Urinary bladder (tissue), 4 donors: Measurements from ENCODE around the gene ANO8. TPM values are rescaled to one million over a fixed set of nuclear protein-coding genes. Genes with fewer than 3 reads are reported as not detected.
A peak's percentile ranks its signal among the peaks of the same experiment; 100 is the strongest.

Experiments
- DNase-seq: peaks from one replicate; pipeline ENCODE4 v3.0.0-alpha.2; 2015; ENCODE audit errors: extremely low spot score
- H3K27ac ChIP-seq: one replicate; pipeline ENCODE4 v1.5.1; 2013; ENCODE audit warnings: low read depth, mild to moderate bottlenecking, moderate library complexity
- H3K36me3 ChIP-seq: one replicate; pipeline ENCODE4 v1.6.1; 2013; ENCODE audit warnings: mild to moderate bottlenecking, moderate library complexity; ENCODE audit not compliant: insufficient read depth
- H3K4me1 ChIP-seq: one replicate; pipeline ENCODE4 v1.6.1; 2013; ENCODE audit warnings: mild to moderate bottlenecking, moderate library complexity; ENCODE audit not compliant: insufficient read depth
- H3K4me3 ChIP-seq: one replicate; pipeline ENCODE4 v1.5.1; 2013; ENCODE audit warnings: low read depth, low read length
- WGBS: extraction: QIAGEN DNeasy Blood & Tissue Kit; methylation state at CpG from one replicate; pipeline ENCODE4 v1.1.7; 2013; 5-methylcytosine and 5-hydroxymethylcytosine counted together
- polyA plus RNA-seq: library from polyadenylated mRNA; stranded (reverse); fragments of 200-250 nt; gene quantifications from one replicate; pipeline ENCODE4 v1.2.3, GENCODE V29; 2013
- total RNA-seq: library from RNA; depleted of rRNA; stranded (reverse); fragments of >200 nt; gene quantifications from one replicate; pipeline ENCODE4 v1.2.3, GENCODE V29; 2014
- donor health status: healthy with polysubstance abuse.
- donor health status: healthy.

ANO8 gene
- total and polyA plus RNA-seq, 2 donors: 4.1 to 5.8 TPM

DNA sequence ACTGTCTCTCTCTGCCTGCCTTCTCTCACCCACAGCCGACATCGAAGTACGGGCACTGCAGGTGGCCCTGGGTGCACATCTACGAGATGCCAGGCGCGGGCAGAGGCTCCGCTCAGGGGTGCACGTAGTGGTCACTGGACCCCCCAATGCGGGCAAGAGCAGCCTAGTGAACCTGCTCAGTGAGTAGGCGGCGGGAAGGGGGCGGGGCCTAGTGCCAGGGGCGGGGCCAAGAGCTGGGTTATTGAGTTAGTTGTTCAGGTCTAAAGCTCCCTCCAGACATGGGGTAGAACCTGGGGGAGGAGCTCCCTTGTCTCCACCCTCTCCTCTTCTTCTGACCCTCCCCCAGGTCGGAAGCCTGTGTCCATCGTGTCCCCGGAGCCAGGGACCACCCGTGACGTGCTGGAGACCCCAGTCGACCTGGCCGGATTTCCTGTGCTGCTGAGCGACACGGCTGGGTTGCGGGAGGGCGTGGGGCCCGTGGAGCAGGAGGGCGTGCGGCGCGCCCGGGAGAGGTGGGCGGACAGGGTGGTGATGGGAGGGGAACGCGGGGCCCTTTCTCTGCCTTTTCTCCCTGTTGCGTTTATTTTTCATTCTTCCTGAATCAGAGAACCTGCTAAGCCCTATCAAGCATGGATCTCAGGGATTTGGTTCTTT is 4.6 kb upstream of the ANO8 start:
- Histone ChIP-seq H3K27ac (no peak overlapping the region), H3K4me3 (no peak overlapping the region), H3K4me1 (no peaks in the 10 kb centered on the region), H3K36me3 (no peaks in the 10 kb centered on the region)
- DNase-seq: no peak
- 88% methylated on average over 34 of the region's 34 CpGs for WGBS

- no peaks in the 10 kb centered on the region for H3K36me3 ChIP-seq
- no peaks in the 10 kb centered on the region for H3K4me1 ChIP-seq
- no peak overlapping the region for H3K4me3 ChIP-seq
- WGBS: 91% methylated on average over 30 of the region's 30 CpGs
- DNase-seq: no peak
- no peak overlapping the region for H3K27ac ChIP-seq
Observed at GRCh38 chr19:17338433-17339078, 3.9 kb upstream of the ANO8 start.

- no peak overlapping the region for H3K27ac ChIP-seq
- H3K36me3 ChIP-seq: no peaks in the 10 kb centered on the region
- no peak for DNase-seq
- no peaks in the 10 kb centered on the region for H3K4me1 ChIP-seq
- H3K4me3 ChIP-seq: peak overlapping the region; percentile 65
- 5% methylated on average over 50 of the region's 50 CpGs for WGBS
Observed at GRCh38 chr19:17337675-17338432, 3.2 kb upstream of the ANO8 start.

- no peaks in the 10 kb centered on the region for H3K4me1 ChIP-seq
- under 1% methylated on average over 41 of the region's 41 CpGs for WGBS
Observed at GRCh38 chr19:17336872-17337674, 2.4 kb upstream of the ANO8 start, which contains the start of gene GTPBP3. GTPBP3 (plus strand) TSS chr19:17337553; CDS start chr19:17337612, 59 bp downstream.

DNA sequence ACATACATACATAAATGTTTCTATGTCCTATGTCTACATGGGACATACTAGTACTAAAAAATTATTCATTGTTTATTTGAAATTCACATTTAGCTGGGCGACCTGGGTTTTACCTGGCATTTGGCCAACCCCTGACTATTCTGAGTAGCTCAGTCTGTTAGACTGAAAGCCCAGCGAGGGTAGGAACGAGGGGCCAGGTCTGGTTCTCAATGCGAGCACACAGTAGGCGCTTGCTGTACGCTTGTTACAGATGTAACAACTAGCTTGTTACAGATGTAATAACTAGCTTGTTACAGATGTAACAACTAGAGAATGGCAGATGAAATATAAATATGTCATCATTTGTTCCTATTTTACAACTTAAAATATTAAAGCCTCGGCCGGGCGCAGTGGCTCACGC is 920 bp upstream of the ANO8 start:
- Histone ChIP-seq H3K4me3 (no peak overlapping the region), H3K36me3 (no peaks in the 10 kb centered on the region), H3K4me1 (no peaks in the 10 kb centered on the region), H3K27ac (no peak overlapping the region)
- DNase-seq: no peak
- WGBS: 68% methylated on average over 10 of the region's 10 CpGs

More at GRCh38 chr19:17336872-17337674, 2.4 kb upstream of the ANO8 start, which contains the start of gene GTPBP3:
- no peaks in the 10 kb centered on the region for H3K36me3 ChIP-seq
- peak within 1 kb of the TSS; percentile 83 for H3K27ac ChIP-seq
- H3K4me3 ChIP-seq: peak within 1 kb of the TSS; percentile 65
- DNase-seq: peak; percentile 97

DNA sequence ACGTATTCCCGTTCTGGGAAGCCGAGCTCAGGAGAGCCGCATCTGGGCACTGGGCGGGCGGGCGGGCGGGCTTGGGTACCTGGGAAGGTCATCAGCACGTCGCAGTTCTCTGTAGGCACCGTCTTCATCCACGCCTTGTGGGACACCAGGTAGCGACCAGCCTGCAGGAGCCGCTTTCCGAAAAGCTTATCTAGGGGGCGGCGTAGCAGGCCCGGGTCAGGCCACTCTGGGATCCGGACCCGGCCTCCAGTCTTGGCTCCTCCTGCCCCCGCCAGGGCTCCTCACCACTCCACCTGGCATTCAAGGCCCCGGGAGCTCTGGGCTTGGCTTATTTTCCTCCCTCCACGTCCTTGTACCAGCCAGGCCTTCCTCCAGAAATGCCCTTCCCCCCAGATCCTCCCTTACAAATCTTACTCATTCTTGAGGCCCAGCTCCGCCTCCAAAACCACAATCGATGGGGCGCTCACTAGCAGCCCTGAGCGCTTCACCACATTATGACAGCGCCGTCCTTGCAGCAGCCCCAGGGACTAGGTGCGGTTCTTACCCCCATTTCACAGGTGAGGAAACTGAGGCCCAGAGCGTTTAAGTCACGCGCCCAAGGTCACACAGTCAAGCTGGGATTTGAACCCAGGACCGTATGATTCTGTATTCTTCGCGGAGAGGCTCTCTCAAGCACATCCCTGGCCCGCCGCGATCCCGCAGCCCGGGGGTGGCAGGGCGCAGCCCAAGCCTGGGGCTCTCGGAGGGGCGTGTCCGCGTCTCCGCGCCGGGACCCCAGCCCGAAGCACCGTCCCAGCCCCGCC is 843 bp downstream of the ANO8 start:
- WGBS: 42% methylated on average over 52 of the region's 52 CpGs
- Histone ChIP-seq H3K4me1 (no peaks in the 10 kb centered on the region), H3K4me3 (peak overlapping the region; percentile 56), H3K36me3 (no peaks in the 10 kb centered on the region), H3K27ac (no peak overlapping the region)
- DNase-seq: no peak

GRCh38 chr19:17332677-17333581 is 1.7 kb downstream of the ANO8 start:
- Histone ChIP-seq H3K4me3 (no peak overlapping the region), H3K36me3 (no peaks in the 10 kb centered on the region), H3K4me1 (no peaks in the 10 kb centered on the region), H3K27ac (no peak overlapping the region)
- DNase-seq: no peak
- 97% methylated on average over 45 of the region's 45 CpGs for WGBS

DNA sequence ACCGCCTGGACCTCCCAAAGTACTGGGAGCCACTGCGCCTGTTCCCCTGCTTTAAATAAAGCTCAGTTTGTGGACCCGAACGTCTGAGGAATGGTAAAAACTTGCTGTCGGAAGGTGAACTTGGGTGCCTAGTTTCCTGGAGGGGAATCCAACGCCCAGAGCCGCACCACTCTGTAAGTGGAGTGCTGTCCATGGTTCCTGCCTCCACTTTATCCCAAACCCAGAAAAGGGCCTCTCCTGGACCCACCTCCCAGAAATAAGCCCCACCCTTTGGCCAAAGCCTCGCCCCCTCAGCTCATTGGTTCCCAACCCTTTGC is 2.3 kb downstream of the ANO8 start:
- no peak for DNase-seq
- Histone ChIP-seq H3K27ac (no peak overlapping the region), H3K36me3 (no peaks in the 10 kb centered on the region), H3K4me1 (no peaks in the 10 kb centered on the region), H3K4me3 (no peak overlapping the region)
- WGBS: 92% methylated on average over 8 of the region's 8 CpGs

DNA sequence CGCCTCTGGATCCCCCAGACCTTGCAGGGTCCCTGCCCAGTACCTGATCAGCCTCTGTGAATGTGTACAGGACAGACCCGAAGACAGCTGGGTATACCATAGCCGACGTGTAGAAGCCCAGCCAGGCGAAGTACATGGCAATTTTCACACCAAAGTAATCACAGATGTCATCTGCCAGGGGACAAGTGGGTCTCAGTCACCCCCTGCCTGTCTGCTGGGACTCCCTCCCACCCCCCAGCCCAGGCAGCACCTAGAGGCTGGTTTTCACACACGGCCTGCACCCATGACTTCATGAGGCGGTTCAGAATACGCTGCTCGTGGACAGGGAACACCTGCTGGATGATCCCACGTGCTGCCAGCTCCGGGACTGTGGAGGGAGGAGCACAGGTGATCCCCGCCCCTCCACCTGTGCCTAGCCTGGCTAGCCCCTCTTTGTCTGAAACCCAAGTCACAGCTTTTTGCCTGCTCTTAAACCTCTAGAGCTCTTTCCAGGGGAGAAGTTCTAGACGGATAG is 3.6 kb downstream of the ANO8 start:
- Histone ChIP-seq H3K36me3 (no peaks in the 10 kb centered on the region), H3K4me1 (no peaks in the 10 kb centered on the region), H3K27ac (no peak overlapping the region), H3K4me3 (no peak overlapping the region)
- DNase-seq: no peak
- WGBS: 87% methylated on average over 13 of the region's 13 CpGs

GRCh38 chr19:17330262-17331044 is 4.2 kb downstream of the ANO8 start:
- no peaks in the 10 kb centered on the region for H3K36me3 ChIP-seq
- H3K27ac ChIP-seq: no peak overlapping the region
- no peaks in the 10 kb centered on the region for H3K4me1 ChIP-seq
- DNase-seq: no peak
- no peak overlapping the region for H3K4me3 ChIP-seq
- WGBS: 96% methylated on average over 24 of the region's 24 CpGs

DNA sequence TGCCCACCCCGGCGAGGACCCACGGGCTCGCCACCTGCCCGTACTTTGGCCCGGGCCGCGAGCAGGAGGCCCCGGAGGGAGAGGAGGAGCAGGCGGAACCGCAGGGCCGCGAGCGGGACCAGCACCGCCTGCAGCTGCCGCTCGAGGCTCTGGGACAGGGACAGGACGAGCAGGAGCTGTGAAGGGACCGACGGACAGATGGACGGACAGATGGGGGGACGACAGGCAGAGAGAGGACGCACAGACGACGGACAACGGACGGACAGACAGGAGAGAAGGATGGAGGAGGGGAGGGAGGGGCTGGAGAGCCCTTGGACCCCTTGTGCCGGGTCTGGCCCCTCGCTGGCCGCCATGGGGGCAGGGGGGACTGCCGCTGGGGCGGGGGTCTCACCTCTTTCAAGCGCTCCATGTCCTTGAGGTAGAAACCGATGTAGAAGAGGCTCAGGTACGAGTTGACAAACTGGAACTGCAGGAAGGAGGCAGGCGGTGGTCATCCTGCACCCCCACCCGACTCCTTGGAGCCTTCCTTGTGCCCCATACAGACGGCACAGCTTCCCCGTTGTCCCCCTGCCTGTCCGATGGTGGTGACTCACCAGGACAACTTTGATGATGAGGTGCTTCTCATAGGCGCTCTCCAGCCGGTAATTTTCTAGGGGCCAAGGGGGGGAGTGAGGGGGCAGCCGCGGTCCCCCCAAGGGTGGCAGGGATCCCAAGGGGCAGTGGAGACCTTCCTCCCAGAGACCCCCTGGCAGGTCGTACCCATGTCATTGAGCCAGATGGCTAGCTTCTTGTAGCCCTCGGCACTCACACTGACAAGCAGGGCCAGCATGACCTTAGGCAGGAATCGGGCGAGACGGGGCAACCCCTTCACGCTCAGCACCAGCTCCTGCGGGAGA is 5.0 kb downstream of the ANO8 start:
- H3K4me1 ChIP-seq: no peaks in the 10 kb centered on the region
- no peak overlapping the region for H3K27ac ChIP-seq
- no peaks in the 10 kb centered on the region for H3K36me3 ChIP-seq
- H3K4me3 ChIP-seq: peak overlapping the region; percentile 30
- no peak for DNase-seq
- WGBS: 62% methylated on average over 51 of the region's 51 CpGs
